WTC11 (cell line): ENCODE measurements around the gene MSANTD4. TPM values are rescaled to one million over a fixed set of nuclear protein-coding genes. Genes with fewer than 3 reads are reported as not detected.

Experiments
- ATAC-seq: fragments of 200-7000 bp; cut with Tn5 transposase; 2 replicates; pipeline ENCODE4 v1.10.0; 2021; ENCODE audit warnings: mild to moderate bottlenecking, moderate library complexity
- CTCF ChIA-PET: fragments of 300-600 bp; sonication (Branson Sonifier 250); formaldehyde crosslinking; loops from one replicate; lab custom pipeline; 2021; ENCODE audit warnings: antibody characterized with exemption; lab: Charles Lee
- POLR2A ChIA-PET: fragments of 350-600 bp; sonication (Branson Sonifier 250); formaldehyde crosslinking; loops from one replicate; lab custom pipeline; 2021; ENCODE audit warnings: antibody characterized with exemption; lab: Charles Lee
- DNase-seq: peaks from one replicate; pipeline ENCODE4 v3.0.0; 2021; ENCODE audit warnings: low spot score
- H3K27ac Mint-ChIP-seq: 2 replicates; pipeline ENCODE4 v1.8.0; 2021; ENCODE audit warnings: mixed read lengths
- H3K27me3 Mint-ChIP-seq: 2 replicates; pipeline ENCODE4 v1.8.0; 2021; ENCODE audit warnings: low read depth, mild to moderate bottlenecking, moderate library complexity, mixed read lengths
- H3K36me3 Mint-ChIP-seq: 2 replicates; pipeline ENCODE4 v1.8.0; 2021; ENCODE audit warnings: mixed read lengths
- H3K4me1 Mint-ChIP-seq: 2 replicates; pipeline ENCODE4 v1.8.0; 2022; ENCODE audit warnings: mixed read lengths
- H3K4me3 Mint-ChIP-seq: 2 replicates; pipeline ENCODE4 v1.8.0; 2021; ENCODE audit warnings: mild to moderate bottlenecking, moderate library complexity, mixed read lengths
- H3K9me3 Mint-ChIP-seq: 2 replicates; pipeline ENCODE4 v1.8.0; 2021; ENCODE audit warnings: mixed read lengths
- AFF4 ChIP-seq: sonication (generic); formaldehyde crosslinking; IDR thresholded peaks from 2 replicates; pipeline ENCODE4 v1.8.1; 2023; ENCODE audit warnings: mild to moderate bottlenecking, missing genetic modification reagents, borderline replicate concordance
- AR ChIP-seq: fragments of 250-450 bp; sonication (Bioruptor Pico); IDR thresholded peaks from 2 replicates; pipeline ENCODE4 v1.9.0; 2021; ENCODE audit warnings: mild to moderate bottlenecking
- CREB1 ChIP-seq: sonication (generic); formaldehyde crosslinking; IDR thresholded peaks from 2 replicates; pipeline ENCODE4 v1.8.0; 2023; ENCODE audit warnings: mild to moderate bottlenecking, missing genetic modification reagents
- FOXJ3 ChIP-seq: sonication (generic); formaldehyde crosslinking; IDR thresholded peaks from 2 replicates; pipeline ENCODE4 v1.9.0; 2021; ENCODE audit warnings: missing genetic modification reagents, mild to moderate bottlenecking, borderline replicate concordance
- JAZF1 ChIP-seq: fragments of 250-450 bp; sonication (Bioruptor Pico); IDR thresholded peaks from 2 replicates; pipeline ENCODE4 v1.9.0; 2021; ENCODE audit warnings: moderate library complexity, mild to moderate bottlenecking, inconsistent platforms
- KAT7 ChIP-seq: sonication (generic); formaldehyde crosslinking; IDR thresholded peaks from 2 replicates; pipeline ENCODE4 v1.8.1; 2023; ENCODE audit warnings: missing genetic modification reagents, mild to moderate bottlenecking, borderline replicate concordance
- MXD4 ChIP-seq: fragments of 250-450 bp; sonication (Bioruptor Pico); IDR thresholded peaks from 2 replicates; pipeline ENCODE4 v1.8.0; 2021; ENCODE audit warnings: mild to moderate bottlenecking, moderate library complexity, borderline replicate concordance
- MYBL2 ChIP-seq: sonication (generic); formaldehyde crosslinking; IDR thresholded peaks from 2 replicates; pipeline ENCODE4 v1.8.1; 2023; ENCODE audit warnings: mild to moderate bottlenecking, moderate library complexity, missing genetic modification reagents
- NFATC4 ChIP-seq: fragments of 250-450 bp; sonication (Bioruptor Pico); IDR thresholded peaks from 2 replicates; pipeline ENCODE4 v1.9.0; 2021; ENCODE audit warnings: mild to moderate bottlenecking
- NFE2L1 ChIP-seq: sonication (generic); formaldehyde crosslinking; IDR thresholded peaks from 2 replicates; pipeline ENCODE4 v1.8.1; 2023; ENCODE audit warnings: missing genetic modification reagents
- PRDM15 ChIP-seq: sonication (generic); formaldehyde crosslinking; IDR thresholded peaks from 2 replicates; pipeline ENCODE4 v1.8.0; 2022; ENCODE audit warnings: missing genetic modification reagents
- RELA ChIP-seq: sonication (generic); formaldehyde crosslinking; IDR thresholded peaks from 2 replicates; pipeline ENCODE4 v1.8.1; 2022; ENCODE audit warnings: missing genetic modification reagents, mild to moderate bottlenecking, borderline replicate concordance
- SOX15 ChIP-seq: fragments of 250-450 bp; sonication (Bioruptor Pico); IDR thresholded peaks from 2 replicates; pipeline ENCODE4 v1.9.0; 2021; ENCODE audit warnings: mild to moderate bottlenecking
- TEAD1 ChIP-seq: sonication (generic); formaldehyde crosslinking; IDR thresholded peaks from 2 replicates; pipeline ENCODE4 v1.8.0; 2022; ENCODE audit warnings: mild to moderate bottlenecking, missing genetic modification reagents
- USF1 ChIP-seq: sonication (generic); formaldehyde crosslinking; IDR thresholded peaks from 2 replicates; pipeline ENCODE4 v1.8.0; 2022; ENCODE audit warnings: mild to moderate bottlenecking, missing genetic modification reagents
- USF2 ChIP-seq: sonication (generic); formaldehyde crosslinking; IDR thresholded peaks from 2 replicates; pipeline ENCODE4 v1.8.1; 2023; ENCODE audit warnings: mild to moderate bottlenecking, missing genetic modification reagents, moderate library complexity
- ZMAT4 ChIP-seq: fragments of 250-450 bp; sonication (Bioruptor Pico); IDR thresholded peaks from 2 replicates; pipeline ENCODE4 v1.9.0; 2021; ENCODE audit warnings: mild to moderate bottlenecking
- ZNF138 ChIP-seq: sonication (generic); formaldehyde crosslinking; conservative IDR thresholded peaks from 2 replicates; pipeline ENCODE4 v1.8.1; 2022; ENCODE audit warnings: mild to moderate bottlenecking, moderate library complexity, missing genetic modification reagents
- ZNF317 ChIP-seq: sonication (generic); formaldehyde crosslinking; IDR thresholded peaks from 2 replicates; pipeline ENCODE4 v1.8.1; 2023; ENCODE audit warnings: low read depth, mild to moderate bottlenecking, moderate library complexity, missing genetic modification reagents, borderline replicate concordance
- ZNF423 ChIP-seq: fragments of 250-450 bp; sonication (Bioruptor Pico); IDR thresholded peaks from 2 replicates; pipeline ENCODE4 v2.1.2; 2022; ENCODE audit warnings: mild to moderate bottlenecking, moderate library complexity
- ZNF671 ChIP-seq: fragments of 250-450 bp; sonication (Bioruptor Pico); IDR thresholded peaks from 2 replicates; pipeline ENCODE4 v1.8.0; 2021; ENCODE audit warnings: mild to moderate bottlenecking
- total RNA-seq: library from RNA; stranded (reverse); gene quantifications from 3 replicates; pipeline ENCODE4 v1.2.3, GENCODE V29; 2021
- TF ChIP-seq, protein P1 (sequence below): sonication (generic); formaldehyde crosslinking; IDR thresholded peaks from 2 replicates; pipeline ENCODE4 v1.8.1; 2023; ENCODE audit warnings: mild to moderate bottlenecking, missing genetic modification reagents, moderate library complexity
- TF ChIP-seq, protein P2 (sequence below): fragments of 250-450 bp; sonication (Bioruptor Pico); IDR thresholded peaks from 2 replicates; pipeline ENCODE4 v1.8.0; 2021; ENCODE audit warnings: mild to moderate bottlenecking

The MSANTD4 gene
- total RNA-seq, 1 experiment from 2014 or later = 22.0 TPM

DNA sequence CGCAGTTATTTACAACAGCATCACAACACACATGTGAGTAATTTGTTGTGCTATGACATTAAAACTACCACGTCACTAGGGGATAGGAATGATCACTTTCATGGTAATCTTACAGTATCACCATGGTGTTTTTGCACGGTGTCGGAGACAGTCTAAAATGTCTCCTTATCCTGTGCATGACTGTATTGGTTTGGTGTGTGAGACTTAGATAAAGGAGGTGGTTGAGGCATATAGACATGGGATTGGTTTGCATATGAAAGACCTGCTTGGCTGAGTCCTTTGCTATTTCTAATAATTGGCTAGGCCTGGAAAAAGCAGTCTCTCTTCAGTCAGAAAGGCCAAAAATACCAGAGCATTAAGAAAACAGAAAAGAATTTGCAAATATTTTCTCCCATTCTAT, 30.2 kb downstream of the MSANTD4 start:
- DNase-seq (no peak), ATAC-seq (no peak)
- H3K9me3 Mint-ChIP-seq = peaks cover 10% of the 10 kb centered on the region
- ChIA-PET CTCF (no interaction called here), POLR2A (no interaction called here)
- no peak overlapping the region for H3K27ac Mint-ChIP-seq
- TF ChIP-seq NFE2L1 (CRISPR knock-in tag) (no peak), ZNF317 (CRISPR knock-in tag) (no peak), TEAD1 (CRISPR knock-in tag) (no peak), JAZF1 (CRISPR knock-in tag) (no peak), PRDM15 (no peak), MYBL2 (CRISPR knock-in tag) (no peak), USF2 (no peak), AR (CRISPR knock-in tag) (no peak), RELA (CRISPR knock-in tag) (no peak), KAT7 (CRISPR knock-in tag) (no peak), CREB1 (CRISPR knock-in tag) (no peak), ZNF138 (CRISPR knock-in tag) (no peak), ZNF671 (CRISPR knock-in tag) (no peak), ZMAT4 (CRISPR knock-in tag) (no peak), ZNF423 (CRISPR knock-in tag) (no peak), USF1 (CRISPR knock-in tag) (no peak)
- peaks cover 31% of the 10 kb centered on the region for H3K36me3 Mint-ChIP-seq
- H3K27me3 Mint-ChIP-seq = no peaks in the 10 kb centered on the region
- H3K4me3 Mint-ChIP-seq = no peak overlapping the region
- peaks cover 19% of the 10 kb centered on the region for H3K4me1 Mint-ChIP-seq

DNA sequence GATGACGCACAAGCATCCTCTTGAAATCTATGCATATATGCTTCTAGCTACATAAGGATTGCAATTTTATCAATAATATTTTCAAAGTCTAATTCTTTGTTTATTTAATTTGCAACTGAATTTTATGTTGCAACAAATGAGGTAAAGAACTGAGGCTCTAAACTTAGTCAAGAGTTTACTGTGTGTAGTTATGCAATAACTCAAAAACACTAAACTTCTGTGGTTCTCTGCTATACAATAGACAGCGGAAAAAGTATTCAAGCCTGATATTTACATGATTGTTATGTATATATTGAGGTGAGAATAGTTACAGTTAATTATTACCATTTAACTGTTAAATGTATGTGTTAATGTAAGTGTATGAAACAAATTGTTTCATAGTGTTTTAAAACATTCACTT, 32.9 kb downstream of the MSANTD4 start:
- DNase-seq (no peak), ATAC-seq (no peak)
- Mint-ChIP-seq H3K27ac (no peak overlapping the region), H3K4me3 (no peak overlapping the region), H3K36me3 (peaks cover 10% of the 10 kb centered on the region), H3K27me3 (no peaks in the 10 kb centered on the region), H3K4me1 (peaks cover 19% of the 10 kb centered on the region), H3K9me3 (peaks cover 9% of the 10 kb centered on the region)
- ChIA-PET POLR2A (no interaction called here), CTCF (no interaction called here)
- TF ChIP-seq SOX15 (CRISPR knock-in tag) (no peak), NFATC4 (CRISPR knock-in tag) (no peak), AFF4 (no peak), MXD4 (CRISPR knock-in tag) (no peak), FOXJ3 (no peak), MYBL2 (CRISPR knock-in tag) (no peak)
- TF ChIP-seq, protein P1, sequence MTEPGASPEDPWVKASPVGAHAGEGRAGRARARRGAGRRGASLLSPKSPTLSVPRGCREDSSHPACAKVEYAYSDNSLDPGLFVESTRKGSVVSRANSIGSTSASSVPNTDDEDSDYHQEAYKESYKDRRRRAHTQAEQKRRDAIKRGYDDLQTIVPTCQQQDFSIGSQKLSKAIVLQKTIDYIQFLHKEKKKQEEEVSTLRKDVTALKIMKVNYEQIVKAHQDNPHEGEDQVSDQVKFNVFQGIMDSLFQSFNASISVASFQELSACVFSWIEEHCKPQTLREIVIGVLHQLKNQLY (CRISPR knock-in tag) = no peak
- TF ChIP-seq, protein P2, sequence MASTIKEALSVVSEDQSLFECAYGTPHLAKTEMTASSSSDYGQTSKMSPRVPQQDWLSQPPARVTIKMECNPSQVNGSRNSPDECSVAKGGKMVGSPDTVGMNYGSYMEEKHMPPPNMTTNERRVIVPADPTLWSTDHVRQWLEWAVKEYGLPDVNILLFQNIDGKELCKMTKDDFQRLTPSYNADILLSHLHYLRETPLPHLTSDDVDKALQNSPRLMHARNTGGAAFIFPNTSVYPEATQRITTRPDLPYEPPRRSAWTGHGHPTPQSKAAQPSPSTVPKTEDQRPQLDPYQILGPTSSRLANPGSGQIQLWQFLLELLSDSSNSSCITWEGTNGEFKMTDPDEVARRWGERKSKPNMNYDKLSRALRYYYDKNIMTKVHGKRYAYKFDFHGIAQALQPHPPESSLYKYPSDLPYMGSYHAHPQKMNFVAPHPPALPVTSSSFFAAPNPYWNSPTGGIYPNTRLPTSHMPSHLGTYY = no peak
